Stimulated activated CD4-positive, alpha-beta T cell treated with anti-CD3 and anti-CD28 coated beads, Interleukin-12 subunit alpha, Interleukin-12 subunit beta, amount 100 ng/mL, for 48 hours (primary cell): Measurements from ENCODE around the gene CNTNAP2.

Experiments
- DNase-seq, 3 donors: peaks; one replicate each; pipeline ENCODE4 v3.0.0-alpha.2; 2020; ENCODE audit warnings: low read depth in 2 of 3, low spot score in 1 of 3

CNTNAP2 gene

DNA sequence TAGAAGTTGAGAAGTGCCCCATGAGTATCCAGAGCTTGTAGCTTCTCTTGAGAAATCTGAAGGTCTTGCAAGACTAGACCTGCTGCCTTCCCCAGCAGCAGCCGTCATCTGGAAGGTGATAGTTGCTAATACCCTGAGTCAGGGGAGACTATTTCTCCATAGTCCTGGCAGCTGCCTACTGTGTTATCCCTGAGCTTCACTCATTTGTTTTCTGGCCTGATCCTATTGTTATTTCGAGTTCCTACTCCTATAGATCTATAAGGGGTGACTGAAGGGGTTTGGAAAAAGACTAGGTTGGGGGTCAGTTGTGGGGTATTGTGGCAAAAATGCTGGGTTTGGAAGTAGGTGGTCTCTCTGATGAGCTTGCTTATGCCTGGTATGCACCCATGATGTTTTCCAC is 297.8 kb downstream of the CNTNAP2 start:
- DNase-seq: no peak

DNA sequence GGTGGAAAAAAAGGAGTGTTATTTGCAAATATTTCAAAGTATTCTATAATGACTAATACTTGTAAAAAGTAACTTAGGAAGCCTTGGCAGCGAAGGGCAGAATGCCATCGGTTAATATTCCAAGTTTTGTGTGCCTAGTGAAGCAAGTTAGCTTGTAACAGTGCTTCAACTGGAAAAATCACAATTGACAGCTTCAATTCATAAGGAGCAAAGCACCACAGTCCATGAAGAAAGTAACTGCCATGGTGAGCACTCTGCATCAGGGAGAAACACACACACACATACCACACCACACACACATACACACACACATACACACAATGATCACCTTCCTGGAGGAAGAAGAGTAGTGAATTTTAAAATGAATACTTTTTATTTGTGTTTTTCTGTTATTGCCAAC is 298.3 kb downstream of the CNTNAP2 start:
- no peak for DNase-seq

DNA sequence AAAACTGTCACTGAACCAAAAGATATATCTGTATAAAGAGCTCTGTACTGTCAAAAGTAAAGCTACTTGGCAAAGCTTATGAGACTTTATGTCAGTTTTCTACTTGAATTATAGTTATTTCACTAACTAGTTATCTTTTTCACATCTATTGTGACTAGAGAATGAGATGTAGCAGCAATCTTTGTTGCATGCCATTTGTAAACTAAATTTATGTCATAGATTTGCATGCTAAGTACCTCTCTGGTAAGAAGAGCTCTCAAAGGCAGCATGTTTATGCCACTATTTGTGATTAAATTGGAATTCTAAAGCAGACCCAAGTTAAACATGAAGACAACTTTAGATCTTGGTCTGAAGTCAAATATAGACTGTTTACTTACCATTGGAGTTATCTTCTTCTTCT is 300.6 kb downstream of the CNTNAP2 start:
- DNase-seq: no peak

DNA sequence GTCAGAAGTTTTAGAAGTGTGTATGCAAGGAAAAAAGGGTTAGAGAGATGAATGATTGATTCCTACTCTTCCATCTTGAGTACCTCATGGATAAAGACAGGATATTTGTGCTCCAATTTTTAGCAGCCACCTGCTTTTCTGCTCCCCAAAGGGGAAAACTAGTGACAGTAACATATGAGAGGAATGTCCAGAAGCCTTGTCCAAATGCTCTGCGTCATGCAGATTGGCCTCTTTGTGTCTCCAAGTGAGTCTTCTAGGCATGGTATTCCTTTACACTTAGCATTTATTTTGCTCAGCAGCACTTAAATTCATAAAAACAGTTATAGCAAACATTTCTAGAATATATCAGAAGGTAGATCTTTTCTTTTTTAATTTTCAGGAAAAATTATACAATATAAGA is 306.8 kb downstream of the CNTNAP2 start:
- DNase-seq: no peak

DNA sequence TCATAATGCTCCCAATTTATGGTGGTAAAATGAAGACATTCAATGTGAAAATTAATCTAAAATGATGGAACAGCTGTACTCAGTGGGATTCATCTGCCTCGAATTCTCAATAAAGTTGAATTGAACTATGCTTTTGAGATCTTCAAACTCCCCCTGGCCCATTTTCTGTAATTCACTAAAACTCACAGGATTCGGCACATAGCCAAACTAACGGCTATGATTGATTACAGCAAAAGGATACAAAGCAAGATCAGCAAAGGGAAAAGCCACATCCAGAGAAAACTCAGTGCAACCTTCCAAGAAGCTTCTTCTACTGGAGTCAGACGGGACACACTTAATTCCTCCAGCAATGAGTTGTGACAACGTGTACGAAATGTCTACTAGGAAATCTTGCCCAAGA is 307.5 kb downstream of the CNTNAP2 start:
- no peak for DNase-seq

DNA sequence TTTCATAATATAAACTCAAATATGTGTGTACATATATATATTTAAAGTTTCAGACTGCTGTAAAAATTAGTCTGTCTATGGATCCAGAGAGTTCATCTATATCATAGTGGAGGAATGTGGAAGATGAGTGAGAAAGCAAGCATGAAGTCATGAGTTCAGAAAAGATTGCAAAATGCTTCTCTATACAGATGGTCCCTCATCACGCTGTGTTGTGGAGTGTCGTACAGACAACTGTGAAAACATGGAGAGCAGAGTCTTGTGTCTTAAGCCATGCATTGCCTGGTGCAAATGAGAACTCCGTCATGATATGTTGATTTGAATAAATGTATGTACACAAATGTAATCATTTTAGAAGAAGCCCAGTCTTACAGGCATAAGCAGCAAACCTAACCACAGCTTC is 316.9 kb downstream of the CNTNAP2 start:
- DNase-seq: no peak

DNA sequence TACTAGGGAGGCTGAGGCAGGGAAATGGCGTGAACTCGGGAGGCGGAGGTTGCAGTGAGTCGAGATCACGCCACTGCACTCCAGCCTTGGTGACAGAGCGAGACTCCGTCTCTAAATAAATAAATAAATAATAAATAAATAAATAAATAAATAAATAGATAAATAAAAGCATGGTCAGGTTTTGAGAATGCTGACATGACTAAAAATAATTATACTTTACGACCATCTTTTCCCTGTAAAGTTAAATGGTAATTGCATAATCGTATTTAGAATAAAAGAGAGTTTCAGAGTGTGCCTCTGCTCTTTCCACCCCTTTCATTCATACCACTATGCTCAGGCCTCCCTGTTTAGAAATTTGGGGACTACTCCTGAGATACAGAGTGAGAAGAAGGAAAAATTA is 326.5 kb downstream of the CNTNAP2 start:
- no peak for DNase-seq

DNA sequence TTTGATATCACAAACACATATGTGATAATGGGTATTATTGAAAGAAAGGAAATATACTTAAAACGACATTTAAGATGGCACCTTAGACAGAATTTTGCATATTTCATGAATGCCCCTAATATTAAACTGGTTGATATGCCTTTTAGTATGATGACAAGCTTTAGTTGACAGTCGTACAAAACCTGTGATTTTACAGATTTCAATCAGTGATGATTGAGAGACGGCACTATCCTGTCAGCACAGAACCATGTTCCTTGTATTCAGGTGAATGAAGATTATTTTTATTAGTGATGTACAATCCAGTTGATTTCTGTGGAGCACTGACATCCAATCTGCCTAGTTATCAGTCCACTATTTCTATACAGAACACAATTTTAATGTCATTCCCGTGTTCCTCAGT is 333.0 kb downstream of the CNTNAP2 start:
- no peak for DNase-seq

DNA sequence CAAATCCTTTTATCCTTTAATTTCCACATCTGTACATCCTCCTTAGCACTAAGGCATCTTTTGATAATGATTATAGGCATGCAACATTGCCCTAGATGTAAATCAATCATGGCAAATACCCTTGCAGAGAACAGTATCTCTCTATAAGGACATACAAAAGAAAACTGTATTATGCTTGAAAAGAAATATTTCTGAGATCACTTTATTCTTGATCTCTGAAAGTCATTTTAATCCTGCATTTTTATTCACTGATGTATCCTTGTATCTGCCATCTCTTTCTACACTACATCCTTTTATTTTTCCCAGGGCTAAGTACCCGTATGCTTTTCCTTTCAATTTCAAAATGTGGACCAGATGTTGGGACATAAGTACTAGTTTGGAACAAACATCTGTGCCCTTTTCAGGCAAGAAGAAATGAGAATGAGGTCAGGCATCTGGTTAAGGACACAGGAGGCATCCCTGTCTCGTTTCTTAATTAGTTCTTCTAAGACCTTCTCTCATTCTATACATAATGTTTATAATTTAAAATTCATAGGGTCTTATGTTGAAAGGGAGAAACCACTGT is 338.6 kb downstream of the CNTNAP2 start:
- no peak for DNase-seq

DNA sequence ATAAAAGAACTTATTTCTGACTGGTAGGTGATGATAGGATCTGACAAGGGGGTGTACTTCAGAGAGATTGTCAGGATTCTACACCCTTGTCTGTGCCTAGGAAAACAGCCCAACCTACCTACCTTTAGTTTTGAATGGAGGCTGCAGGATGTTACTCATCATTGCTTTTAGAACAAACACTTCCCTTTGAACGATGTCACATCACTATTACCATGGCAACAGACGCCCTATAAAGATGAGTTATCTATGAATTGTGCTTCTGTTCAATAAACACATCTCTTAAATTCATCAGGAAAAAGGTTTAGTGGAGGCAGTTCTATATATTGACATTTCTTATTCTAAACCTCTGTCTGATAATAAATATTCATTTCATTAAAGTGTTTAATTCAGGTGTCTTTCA is 362.4 kb downstream of the CNTNAP2 start:
- no peak for DNase-seq

DNA sequence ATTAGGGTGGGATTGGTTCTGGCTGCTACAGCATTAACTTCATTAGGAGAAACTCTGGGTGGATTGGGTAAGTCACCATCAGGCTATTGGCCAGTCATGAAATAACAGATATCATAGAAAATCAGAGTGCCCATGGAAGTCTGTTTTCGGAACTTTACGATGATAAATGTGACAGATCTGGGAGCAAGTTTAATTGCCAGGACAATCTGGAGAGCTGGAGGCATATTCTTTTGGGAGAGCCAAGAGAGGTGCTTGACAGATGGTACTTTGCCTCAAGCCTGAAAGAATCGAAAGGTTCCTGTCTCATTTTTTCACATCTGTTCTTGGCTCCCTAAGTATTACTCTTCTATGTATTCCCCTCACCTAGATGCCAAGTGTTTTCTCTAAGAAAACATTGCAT is 369.9 kb downstream of the CNTNAP2 start:
- no peak for DNase-seq

DNA sequence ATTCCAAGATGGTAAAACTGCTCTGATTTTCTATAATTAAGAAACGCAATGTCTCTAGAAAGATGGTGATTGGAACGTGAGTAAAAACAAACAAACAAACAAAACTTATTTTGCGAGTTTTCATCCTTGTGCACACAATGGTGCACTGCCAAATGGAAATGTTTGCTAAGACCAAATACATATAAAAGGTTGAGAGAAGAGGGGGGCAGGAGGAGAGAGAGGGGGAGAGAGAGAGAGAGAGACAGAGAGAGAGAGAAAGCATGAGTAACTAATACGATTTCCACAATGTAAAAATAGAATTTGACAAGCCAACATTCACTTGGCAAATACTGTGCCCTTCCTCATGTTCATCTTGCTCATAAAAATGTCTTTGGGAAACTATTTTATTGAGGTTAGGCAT is 375.4 kb downstream of the CNTNAP2 start:
- DNase-seq: no peak

DNA sequence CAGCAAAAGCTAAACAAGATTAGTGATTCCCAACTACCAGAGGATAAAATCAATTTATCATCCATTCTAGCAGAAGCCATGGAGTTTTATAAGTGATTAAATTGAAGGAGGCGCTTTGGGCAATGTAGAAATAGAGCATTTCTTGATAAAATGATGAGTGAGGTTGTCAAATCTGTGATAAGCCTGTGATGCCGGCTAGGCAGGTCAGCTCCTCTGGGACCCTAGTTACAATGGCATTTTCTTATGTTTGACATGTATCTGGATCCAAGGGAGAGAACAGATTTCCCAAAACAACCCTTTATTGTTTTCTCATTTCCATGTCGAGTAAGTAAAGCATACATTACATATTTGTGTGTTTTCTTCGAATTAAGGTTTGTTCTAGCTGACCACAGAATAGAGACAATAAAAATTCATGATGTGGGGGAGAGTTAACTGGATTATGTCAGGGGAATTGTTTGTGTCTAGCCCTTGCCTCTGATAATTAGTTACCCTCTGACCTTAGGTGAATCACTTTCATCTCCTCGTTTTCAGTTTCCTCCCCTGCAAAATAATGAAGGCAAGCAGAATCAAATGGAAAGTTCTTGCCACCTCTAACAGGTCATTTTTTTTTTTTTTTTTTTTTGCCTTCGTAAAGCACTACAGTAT is 378.5 kb downstream of the CNTNAP2 start:
- DNase-seq: no peak

DNA sequence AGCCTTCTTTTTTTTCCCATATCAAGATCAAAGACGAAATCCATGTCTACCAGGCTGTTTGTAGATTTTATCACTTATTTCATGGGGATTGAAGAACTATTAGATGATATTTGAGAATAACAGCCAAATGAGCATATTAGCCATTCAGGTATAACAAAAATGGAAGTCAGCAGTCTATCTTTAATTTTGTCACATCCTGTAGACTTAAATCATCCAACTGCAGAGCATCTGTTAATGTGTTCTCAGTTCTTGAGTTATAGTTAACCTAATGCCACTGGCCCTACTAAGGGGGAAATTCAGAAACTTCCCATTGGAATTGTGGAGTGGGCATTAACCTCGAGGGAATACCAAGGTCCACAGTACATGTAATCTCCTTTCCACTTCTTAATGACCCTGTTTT is 380.1 kb downstream of the CNTNAP2 start:
- no peak for DNase-seq

DNA sequence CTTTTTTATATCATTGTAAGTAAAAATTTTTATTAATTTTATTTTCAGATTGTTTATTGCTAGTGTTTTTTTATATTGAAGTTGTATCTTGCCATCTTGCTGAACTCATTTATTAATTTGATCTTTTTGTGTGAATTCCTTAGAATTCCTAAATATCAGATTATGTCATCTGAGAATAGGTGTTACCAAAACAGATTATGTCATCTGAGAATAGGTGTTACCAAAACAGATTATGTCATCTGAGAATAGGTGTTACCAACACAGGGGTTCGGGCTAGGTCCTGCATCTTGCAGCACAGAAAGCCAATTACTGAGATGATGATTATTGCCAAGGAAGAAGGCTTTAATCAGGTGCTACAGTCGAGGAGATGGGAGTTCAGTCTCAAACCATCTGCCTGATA is 383.4 kb downstream of the CNTNAP2 start:
- no peak for DNase-seq

DNA sequence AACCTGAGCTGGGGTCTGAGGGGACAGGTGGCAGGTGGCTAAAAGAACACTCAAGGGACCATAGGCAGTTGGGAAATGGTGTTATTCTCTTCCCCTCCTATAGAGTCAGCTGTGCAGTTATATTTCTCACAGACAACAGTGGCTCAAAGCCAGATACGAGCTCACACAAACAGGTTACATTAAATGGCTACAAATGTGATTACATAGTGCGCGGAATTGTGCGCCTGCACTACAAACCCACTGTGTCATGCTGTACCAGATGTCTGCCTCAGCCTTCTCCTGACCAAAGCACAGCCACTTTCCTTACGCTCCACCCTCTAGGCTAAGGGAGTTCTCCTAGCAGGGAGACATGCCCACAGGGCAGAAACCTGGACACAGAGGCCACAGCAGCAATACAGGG is 387.2 kb downstream of the CNTNAP2 start:
- no peak for DNase-seq

DNA sequence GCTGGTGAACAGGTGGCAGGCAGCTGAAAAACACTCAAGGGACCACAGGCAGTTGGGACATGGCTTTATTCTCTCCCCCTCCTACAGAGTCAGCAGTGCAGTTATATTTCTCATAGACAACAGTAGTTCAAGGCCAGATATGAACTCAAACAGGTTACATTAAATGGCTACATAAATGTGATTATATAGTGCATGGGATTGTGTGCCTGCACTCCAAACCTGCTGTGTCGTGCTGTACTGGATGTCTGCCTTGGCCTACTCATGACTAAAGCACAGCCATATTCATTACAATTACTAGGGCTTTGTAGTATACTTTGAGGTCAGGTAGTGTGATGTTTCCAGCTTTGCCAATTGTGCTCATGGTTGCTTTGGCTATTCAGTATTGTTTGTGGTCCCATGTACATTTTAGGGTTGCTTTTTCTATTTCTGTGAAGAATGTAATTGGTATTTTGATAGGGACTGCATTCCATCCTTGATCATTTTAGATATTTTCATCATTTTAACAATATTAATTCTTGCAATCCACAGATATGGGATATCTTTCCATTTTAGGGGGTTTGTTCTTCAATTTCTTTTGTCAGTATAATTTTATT is 393.6 kb downstream of the CNTNAP2 start:
- no peak for DNase-seq

DNA sequence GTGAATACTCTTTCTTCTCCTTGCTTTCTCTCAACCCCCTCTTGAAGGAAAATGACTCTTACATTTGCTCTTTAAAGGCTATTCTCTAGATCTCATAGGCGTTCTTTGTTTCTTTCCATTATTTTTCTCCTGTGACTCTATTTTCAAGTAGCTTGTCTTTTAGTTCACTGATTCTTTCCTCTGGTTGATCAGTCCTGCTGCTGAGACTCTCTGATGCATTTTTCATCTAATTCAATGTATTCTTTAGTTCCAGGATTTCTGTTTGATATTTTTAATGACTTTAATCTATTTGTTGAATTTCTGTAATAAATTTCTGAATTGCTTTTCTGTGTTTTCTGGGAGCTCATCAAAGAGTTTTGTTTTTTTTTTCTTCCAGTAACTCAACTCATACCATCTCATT is 397.7 kb downstream of the CNTNAP2 start:
- DNase-seq: no peak

DNA sequence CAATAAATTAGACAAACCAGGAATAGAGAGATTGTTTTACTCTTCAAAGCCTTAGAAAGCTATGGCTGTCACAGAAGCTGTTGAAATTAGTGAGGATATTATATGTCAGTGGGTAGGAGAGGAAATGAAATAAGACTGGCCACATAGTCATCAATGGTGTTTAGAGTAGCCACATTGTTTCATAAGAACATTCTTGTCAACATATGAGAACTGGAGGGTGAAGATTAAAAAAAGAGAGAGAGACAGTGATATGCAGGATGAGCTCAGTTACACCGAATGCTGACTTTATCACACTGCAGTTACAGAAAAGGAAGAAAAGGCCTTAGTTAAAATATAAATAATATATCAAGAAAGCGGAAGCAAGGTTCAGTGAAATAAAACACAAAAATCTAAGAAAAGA is 412.0 kb downstream of the CNTNAP2 start:
- no peak for DNase-seq

DNA sequence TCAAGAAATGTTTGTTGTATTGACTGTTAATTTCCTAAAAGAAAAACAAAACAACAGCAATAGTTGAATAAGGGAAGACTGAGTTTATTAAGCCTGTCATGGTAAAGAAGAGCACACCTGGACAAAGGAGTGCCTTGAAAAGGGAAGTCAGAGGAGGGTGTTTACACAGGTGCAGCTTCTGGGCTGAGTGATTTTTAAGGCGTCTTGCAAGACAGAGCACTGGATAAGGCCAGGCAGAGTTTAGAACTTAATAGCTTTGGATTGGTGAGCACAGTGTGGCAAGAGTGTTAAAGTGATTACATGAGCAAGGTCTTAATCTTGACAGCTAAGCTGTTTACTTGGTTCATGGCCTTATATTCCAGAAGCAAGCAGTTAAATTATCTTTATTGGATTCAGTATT is 423.2 kb downstream of the CNTNAP2 start:
- DNase-seq: no peak

DNA sequence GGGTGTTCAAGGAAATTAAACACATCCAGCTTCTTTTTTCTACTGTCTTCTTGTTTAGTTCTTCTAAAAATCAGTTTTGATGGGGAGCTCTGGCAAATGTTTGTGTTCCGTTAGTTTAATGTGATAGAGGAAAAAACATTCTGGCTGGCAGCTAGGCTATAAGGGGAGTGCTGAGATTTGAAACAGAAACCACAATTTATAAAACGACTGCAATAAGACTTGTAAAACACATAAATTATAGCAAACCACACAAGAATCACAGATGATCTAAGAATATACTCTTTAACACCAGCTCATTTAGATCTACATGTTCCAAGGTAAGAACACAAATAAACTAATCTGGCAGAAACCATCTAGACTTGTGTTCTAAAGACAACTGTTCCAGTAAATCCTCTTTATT is 425.5 kb downstream of the CNTNAP2 start:
- DNase-seq: no peak

DNA sequence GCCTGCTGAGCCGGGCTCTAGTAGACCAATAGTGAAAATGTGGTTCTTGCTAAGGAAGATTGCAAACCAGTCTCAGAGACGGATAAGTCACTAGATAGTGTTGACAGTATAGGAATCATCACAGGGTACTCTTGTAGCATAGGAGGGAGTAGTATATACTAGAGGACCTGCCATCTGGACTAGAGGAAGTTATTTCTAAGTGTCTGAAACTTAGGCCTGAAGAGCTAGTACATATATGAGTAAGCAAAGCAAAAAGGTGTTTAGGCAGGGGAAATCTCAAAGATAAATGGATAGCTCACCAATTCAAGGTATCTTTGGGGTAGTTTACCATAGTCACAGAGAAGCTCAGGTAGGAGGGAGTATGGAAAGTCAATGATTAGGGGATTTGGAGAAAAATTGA is 428.1 kb downstream of the CNTNAP2 start:
- DNase-seq: no peak

DNA sequence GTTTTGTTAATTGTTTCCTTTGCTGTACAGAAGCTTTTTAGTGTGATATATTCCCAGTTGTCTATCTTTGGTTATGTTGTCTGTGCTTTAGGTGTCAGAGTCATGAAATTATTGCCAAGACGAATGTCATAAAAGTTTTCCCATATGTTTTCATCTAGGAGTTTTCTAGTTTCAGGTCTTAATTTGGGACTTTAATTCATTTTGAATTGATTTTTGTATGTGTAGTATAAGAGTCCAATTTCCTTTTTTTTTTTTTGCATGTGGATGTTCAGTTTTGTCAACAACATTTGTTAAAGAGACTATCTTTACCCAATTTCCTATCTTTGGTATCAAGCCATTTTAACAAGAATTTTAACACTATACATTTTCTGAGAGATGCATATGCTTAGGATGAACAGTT is 432.2 kb downstream of the CNTNAP2 start:
- DNase-seq: no peak
